ENCODE measurements around the gene CD63. TPM values are rescaled to one million over a fixed set of nuclear protein-coding genes. Genes with fewer than 3 reads are reported as not detected.

Gene CD63
- total RNA-seq, 1 donor from 2014 or later, result 1,317 TPM

GRCh38 chr12:55706568-55707218 is 22.1 kb downstream of the CD63 start:
- DNase-seq (ENCODE audit: low spot score), result peak; percentile 26
- Mint-ChIP-seq H3K27ac (ENCODE audit: unreplicated experiment) (peak overlapping the region; percentile 36), H3K36me3 (ENCODE audit: low read depth) (no peaks in the 10 kb centered on the region), H3K4me3 (ENCODE audit: unreplicated experiment) (peak overlapping the region; percentile 75), H3K9me3 (ENCODE audit: low read depth) (no peaks in the 10 kb centered on the region), H3K4me1 (ENCODE audit: low read depth) (peaks cover 39% of the 10 kb centered on the region), H3K27me3 (ENCODE audit: low read depth) (peaks cover 20% of the 10 kb centered on the region)
- TF ChIP-seq CTCF (IDR thresholded peaks at IDR 0.05), result no peak

- no peak overlapping the region for H3K27ac Mint-ChIP-seq (ENCODE audit: unreplicated experiment)
- peak; percentile 55 for TF ChIP-seq CTCF (IDR thresholded peaks at IDR 0.05)
- peaks cover 20% of the 10 kb centered on the region for H3K27me3 Mint-ChIP-seq (ENCODE audit: low read depth)
- peak; percentile 30 for DNase-seq (ENCODE audit: low spot score)
- no peaks in the 10 kb centered on the region for H3K9me3 Mint-ChIP-seq (ENCODE audit: low read depth)
- H3K36me3 Mint-ChIP-seq (ENCODE audit: low read depth), result no peaks in the 10 kb centered on the region
- H3K4me3 Mint-ChIP-seq (ENCODE audit: unreplicated experiment), result peak overlapping the region; percentile 75
- H3K4me1 Mint-ChIP-seq (ENCODE audit: low read depth), result peaks cover 39% of the 10 kb centered on the region
Observed at GRCh38 chr12:55705782-55706402, 22.9 kb downstream of the CD63 start.

GRCh38 chr12:55704824-55705718 is 23.7 kb downstream of the CD63 start:
- H3K9me3 Mint-ChIP-seq (ENCODE audit: low read depth), result no peaks in the 10 kb centered on the region
- peak; percentile 44 for DNase-seq (ENCODE audit: low spot score)
- H3K36me3 Mint-ChIP-seq (ENCODE audit: low read depth), result no peaks in the 10 kb centered on the region
- peaks cover 39% of the 10 kb centered on the region for H3K4me1 Mint-ChIP-seq (ENCODE audit: low read depth)
- no peak overlapping the region for H3K27ac Mint-ChIP-seq (ENCODE audit: unreplicated experiment)
- H3K27me3 Mint-ChIP-seq (ENCODE audit: low read depth), result peaks cover 20% of the 10 kb centered on the region
- peak overlapping the region; percentile 51 for H3K4me3 Mint-ChIP-seq (ENCODE audit: unreplicated experiment)
- TF ChIP-seq CTCF (IDR thresholded peaks at IDR 0.05), result no peak

- Mint-ChIP-seq H3K36me3 (ENCODE audit: low read depth) (no peaks in the 10 kb centered on the region), H3K9me3 (ENCODE audit: low read depth) (no peaks in the 10 kb centered on the region), H3K27me3 (ENCODE audit: low read depth) (peaks cover 12% of the 10 kb centered on the region), H3K4me3 (ENCODE audit: unreplicated experiment) (peak overlapping the region; percentile 34), H3K27ac (ENCODE audit: unreplicated experiment) (no peak overlapping the region), H3K4me1 (ENCODE audit: low read depth) (peaks cover 36% of the 10 kb centered on the region)
- TF ChIP-seq CTCF (IDR thresholded peaks at IDR 0.05), result no peak
- DNase-seq (ENCODE audit: low spot score), result peak; percentile 54
Observed at GRCh38 chr12:55703901-55704761, 24.7 kb downstream of the CD63 start.
